Glutamatergic neuron (in vitro differentiated cells): ENCODE results near the gene SLC4A8. TPM values are rescaled to one million over a fixed set of nuclear protein-coding genes. Genes with fewer than 3 reads are reported as not detected.
"Not testable (repeated sequence)": the region's sequence is repeated elsewhere in the genome, so short reads cannot be mapped to it uniquely, and the experiment has no call there.

ENCODE experiments used
- DNase-seq: peaks from one replicate; pipeline ENCODE4 v3.0.0; 2022
- H3K27ac Mint-ChIP-seq: one replicate; pipeline ENCODE4 v1.8.0; 2020; ENCODE audit warnings: mild to moderate bottlenecking, mixed read lengths, inconsistent platforms; ENCODE audit not compliant: unreplicated experiment
- H3K27me3 Mint-ChIP-seq: one replicate; pipeline ENCODE4 v1.8.0; 2020; ENCODE audit warnings: mild to moderate bottlenecking, moderate library complexity, mixed read lengths, inconsistent platforms; ENCODE audit not compliant: unreplicated experiment
- H3K36me3 Mint-ChIP-seq: one replicate; pipeline ENCODE4 v1.8.0; 2020; ENCODE audit warnings: mild to moderate bottlenecking, mixed read lengths, inconsistent platforms; ENCODE audit not compliant: unreplicated experiment
- H3K4me1 Mint-ChIP-seq: one replicate; pipeline ENCODE4 v1.8.0; 2020; ENCODE audit warnings: mild to moderate bottlenecking, low read depth, mixed read lengths, inconsistent platforms; ENCODE audit not compliant: unreplicated experiment
- H3K4me3 Mint-ChIP-seq: one replicate; pipeline ENCODE4 v1.8.0; 2020; ENCODE audit warnings: mild to moderate bottlenecking, mixed read lengths, inconsistent platforms; ENCODE audit not compliant: unreplicated experiment
- H3K9me3 Mint-ChIP-seq: one replicate; pipeline ENCODE4 v1.8.0; 2020; ENCODE audit warnings: mild to moderate bottlenecking, moderate library complexity, mixed read lengths, inconsistent platforms; ENCODE audit not compliant: unreplicated experiment
- CTCF ChIP-seq: fragments of 200-600 bp; sonication (generic); IDR thresholded peaks from one replicate; pipeline ENCODE4 v1.5.0; 2021; ENCODE audit not compliant: partially characterized antibody, unreplicated experiment
- total RNA-seq: library from RNA; stranded (reverse); fragmentation: NEBNext Ultra II Directional; extraction: Animal tissue kit (Norgen Biotek cat#: 25700); gene quantifications from one replicate; pipeline ENCODE4 v1.2.1, GENCODE V29; 2021; ENCODE audit not compliant: unreplicated experiment

SLC4A8 gene
- total RNA-seq, 1 donor from 2014 or later = 80.0 TPM

- no peak overlapping the region for H3K27ac Mint-ChIP-seq
- DNase-seq = no peak
- no peak for TF ChIP-seq CTCF
- H3K36me3 Mint-ChIP-seq = peaks cover 5% of the 10 kb centered on the region
- H3K4me3 Mint-ChIP-seq = no peak overlapping the region
- H3K9me3 Mint-ChIP-seq = no peaks in the 10 kb centered on the region
- H3K4me1 Mint-ChIP-seq = no peaks in the 10 kb centered on the region
- no peaks in the 10 kb centered on the region for H3K27me3 Mint-ChIP-seq
These were observed 80.9 kb downstream of the SLC4A8 start for GRCh38 chr12:51505360-51506105.

- Mint-ChIP-seq H3K36me3 (peaks cover 5% of the 10 kb centered on the region), H3K4me3 (no peak overlapping the region), H3K27me3 (no peaks in the 10 kb centered on the region), H3K9me3 (no peaks in the 10 kb centered on the region), H3K4me1 (no peaks in the 10 kb centered on the region), H3K27ac (no peak overlapping the region)
- no peak for TF ChIP-seq CTCF
- DNase-seq = no peak
These were observed 82.5 kb downstream of the SLC4A8 start for GRCh38 chr12:51507178-51507577.

GRCh38 chr12:51508285-51508684 is 83.7 kb downstream of the SLC4A8 start:
- no peak for TF ChIP-seq CTCF
- H3K27ac Mint-ChIP-seq = no peak overlapping the region
- DNase-seq = no peak
- peaks cover 5% of the 10 kb centered on the region for H3K36me3 Mint-ChIP-seq
- H3K9me3 Mint-ChIP-seq = no peaks in the 10 kb centered on the region
- no peak overlapping the region for H3K4me3 Mint-ChIP-seq
- H3K27me3 Mint-ChIP-seq = no peaks in the 10 kb centered on the region
- no peaks in the 10 kb centered on the region for H3K4me1 Mint-ChIP-seq

GRCh38 chr12:51511546-51512260 is 87.1 kb downstream of the SLC4A8 start:
- Mint-ChIP-seq H3K9me3 (no peaks in the 10 kb centered on the region), H3K27me3 (no peaks in the 10 kb centered on the region), H3K36me3 (peaks cover 5% of the 10 kb centered on the region), H3K27ac (no peak overlapping the region), H3K4me3 (no peak overlapping the region), H3K4me1 (no peaks in the 10 kb centered on the region)
- no peak for TF ChIP-seq CTCF
- no peak for DNase-seq

GRCh38 chr12:51512438-51512837 is 87.8 kb downstream of the SLC4A8 start:
- DNase-seq = no peak
- Mint-ChIP-seq H3K9me3 (no peaks in the 10 kb centered on the region), H3K27ac (no peak overlapping the region), H3K4me1 (no peaks in the 10 kb centered on the region), H3K4me3 (no peak overlapping the region), H3K36me3 (peaks cover under 1% of the 10 kb centered on the region), H3K27me3 (no peaks in the 10 kb centered on the region)
- no peak for TF ChIP-seq CTCF

GRCh38 chr12:51515037-51515436 is 90.4 kb downstream of the SLC4A8 start:
- DNase-seq, H3K36me3 Mint-ChIP-seq, H3K27me3 Mint-ChIP-seq, H3K27ac Mint-ChIP-seq, H3K4me3 Mint-ChIP-seq, H3K4me1 Mint-ChIP-seq, H3K9me3 Mint-ChIP-seq: not testable (repeated sequence)
